Left ventricle myocardium inferior (tissue), 1 donor: ENCODE results near the gene CYP4A22. TPM values are rescaled to one million over a fixed set of nuclear protein-coding genes. Genes with fewer than 3 reads are reported as not detected.
"Not testable (repeated sequence)": the region's sequence is repeated elsewhere in the genome, so short reads cannot be mapped to it uniquely, and the experiment has no call there.

ENCODE experiments used
- DNase-seq: peaks from one replicate; pipeline ENCODE4 v3.0.0-alpha.2; 2020
- H3K27ac ChIP-seq: fragments of 200-600 bp; replicated peaks from 2 replicates; pipeline ENCODE4 v1.8.0; 2021
- H3K27me3 ChIP-seq: fragments of 200-600 bp; 2 replicates; pipeline ENCODE4 v1.8.0; 2021; ENCODE audit warnings: low read depth
- H3K36me3 ChIP-seq: fragments of 200-600 bp; 2 replicates; pipeline ENCODE4 v1.8.0; 2021
- H3K4me1 ChIP-seq: fragments of 200-600 bp; 2 replicates; pipeline ENCODE4 v1.8.0; 2021
- H3K4me3 ChIP-seq: fragments of 200-600 bp; 2 replicates; pipeline ENCODE4 v1.8.0; 2021; ENCODE audit warnings: mild to moderate bottlenecking, moderate library complexity
- H3K9me3 ChIP-seq: fragments of 200-600 bp; replicated peaks from 2 replicates; pipeline ENCODE4 v1.8.0; 2021
- CTCF ChIP-seq: fragments of 200-600 bp; IDR thresholded peaks from 2 replicates; pipeline ENCODE4 v1.8.0; 2021; ENCODE audit warnings: antibody characterized with exemption, mild to moderate bottlenecking, borderline replicate concordance
- intact Hi-C: fragments of 100-400 bp; cut with micrococcal nuclease; formaldehyde crosslinking; loops from one replicate; pipeline ENCODE4 v1.11.0; 2022
- total RNA-seq: library from RNA; stranded (reverse); fragmentation: NEBNext Ultra II Directional; extraction: Animal tissue kit (Norgen Biotek cat#: 25700); gene quantifications from one replicate; pipeline ENCODE4 v1.2.1, GENCODE V29; 2021
- donor health status: DM: no; HTN: yes; CAD: no; lungs with severe emphysema.

Gene CYP4A22
- total RNA-seq, 1 donor from 2014 or later, result not detected

- H3K36me3 ChIP-seq, result peaks cover 3% of the 10 kb centered on the region
- no peaks in the 10 kb centered on the region for H3K4me1 ChIP-seq
- DNase-seq, result no peak
- no peak for TF ChIP-seq CTCF
- H3K27me3 ChIP-seq, result no peaks in the 10 kb centered on the region
- intact Hi-C loops, result no loop called here
- H3K9me3 ChIP-seq, result peaks cover 11% of the 10 kb centered on the region
- H3K4me3 ChIP-seq, result no peak overlapping the region
- H3K27ac ChIP-seq, result no peak overlapping the region
Measured at GRCh38 chr1:47113178-47113577, 24.1 kb upstream of the CYP4A22 start.

GRCh38 chr1:47121039-47121438 lies 16.2 kb upstream of the CYP4A22 start:
- H3K27ac ChIP-seq, DNase-seq, intact Hi-C loops, H3K4me3 ChIP-seq, H3K27me3 ChIP-seq, H3K36me3 ChIP-seq, H3K4me1 ChIP-seq: not testable (repeated sequence)
- H3K9me3 ChIP-seq, result peaks cover 25% of the 10 kb centered on the region

- H3K36me3 ChIP-seq, H3K27ac ChIP-seq, intact Hi-C loops: not testable (repeated sequence)
Measured at GRCh38 chr1:47124834-47125233, 12.4 kb upstream of the CYP4A22 start.

GRCh38 chr1:47126997-47127396 lies 10.2 kb upstream of the CYP4A22 start:
- H3K36me3 ChIP-seq, DNase-seq, H3K4me1 ChIP-seq, intact Hi-C loops, H3K4me3 ChIP-seq, H3K27ac ChIP-seq, H3K27me3 ChIP-seq, H3K9me3 ChIP-seq: not testable (repeated sequence)

More at GRCh38 chr1:47124834-47125233, 12.4 kb upstream of the CYP4A22 start:
- DNase-seq, H3K4me3 ChIP-seq, H3K4me1 ChIP-seq, H3K27me3 ChIP-seq: not testable (repeated sequence)
- peaks cover 25% of the 10 kb centered on the region for H3K9me3 ChIP-seq

GRCh38 chr1:47128221-47128620 lies 9.0 kb upstream of the CYP4A22 start:
- intact Hi-C loops, result no loop called here
- Histone ChIP-seq H3K36me3 (no peaks in the 10 kb centered on the region), H3K4me3 (no peak overlapping the region), H3K4me1 (no peaks in the 10 kb centered on the region), H3K27me3 (peaks cover 8% of the 10 kb centered on the region), H3K27ac (no peak overlapping the region), H3K9me3 (peaks cover 8% of the 10 kb centered on the region)
- TF ChIP-seq CTCF, result no peak
- DNase-seq, result no peak

- H3K27ac ChIP-seq, H3K36me3 ChIP-seq, H3K4me1 ChIP-seq, H3K27me3 ChIP-seq, DNase-seq, H3K9me3 ChIP-seq, H3K4me3 ChIP-seq, intact Hi-C loops: not testable (repeated sequence)
Measured at GRCh38 chr1:47128854-47129253, 8.4 kb upstream of the CYP4A22 start.

GRCh38 chr1:47129489-47130230 lies 7.6 kb upstream of the CYP4A22 start:
- H3K4me1 ChIP-seq, DNase-seq, H3K36me3 ChIP-seq, intact Hi-C loops, H3K27ac ChIP-seq, H3K4me3 ChIP-seq, H3K27me3 ChIP-seq, H3K9me3 ChIP-seq: not testable (repeated sequence)

GRCh38 chr1:47132665-47133064 lies 4.6 kb upstream of the CYP4A22 start:
- H3K36me3 ChIP-seq, DNase-seq, H3K9me3 ChIP-seq, H3K4me3 ChIP-seq, H3K4me1 ChIP-seq, intact Hi-C loops, H3K27ac ChIP-seq: not testable (repeated sequence)
- peaks cover 13% of the 10 kb centered on the region for H3K27me3 ChIP-seq
